GM23338 (cell line): ENCODE data around the gene SPTLC2. TPM values are rescaled to one million over a fixed set of nuclear protein-coding genes. Genes with fewer than 3 reads are reported as not detected.
A peak's percentile ranks its signal among the peaks of the same experiment; 100 is the strongest.

Source experiments
- ATAC-seq: fragments of 200-7000 bp; cut with Tn5 transposase; 3 replicates; pipeline ENCODE4 v1.9.1; 2020
- DNase-seq: peaks from one replicate; pipeline ENCODE4 v3.0.0-alpha.2; 2015; ENCODE audit warnings: low spot score
- H2AFZ ChIP-seq: fragments of 200-600 bp; sonication (generic); 2 replicates; pipeline ENCODE4 v1.8.0; 2016; ENCODE audit warnings: antibody characterized with exemption, mild to moderate bottlenecking, moderate library complexity
- H3F3A ChIP-seq: fragments of 200-600 bp; sonication (generic); replicated peaks from 2 replicates; pipeline ENCODE4 v1.8.0; 2017; ENCODE audit warnings: antibody characterized with exemption, mixed run types, low read depth
- H3K27ac ChIP-seq: fragments of 200-600 bp; sonication (generic); 2 replicates; pipeline ENCODE4 v1.6.1; 2016; ENCODE audit warnings: low read depth
- H3K27me3 ChIP-seq: fragments of 200-600 bp; sonication (generic); 2 replicates; pipeline ENCODE4 v1.8.0; 2016; ENCODE audit warnings: mild to moderate bottlenecking, mixed run types, moderate library complexity; ENCODE audit not compliant: insufficient read depth
- H3K36me3 ChIP-seq: fragments of 200-600 bp; sonication (generic); 2 replicates; pipeline ENCODE4 v1.8.0; 2016; ENCODE audit warnings: mild to moderate bottlenecking; ENCODE audit not compliant: insufficient read depth
- H3K4me1 ChIP-seq: fragments of 200-600 bp; sonication (generic); 2 replicates; pipeline ENCODE4 v1.8.0; 2016; ENCODE audit warnings: mild to moderate bottlenecking, moderate library complexity; ENCODE audit not compliant: insufficient read depth
- H3K4me2 ChIP-seq: fragments of 200-600 bp; sonication (generic); 2 replicates; pipeline ENCODE4 v1.7.1; 2017; ENCODE audit warnings: mixed run types
- H3K4me3 ChIP-seq: fragments of 200-600 bp; sonication (generic); 2 replicates; pipeline ENCODE4 v1.6.1; 2016; ENCODE audit warnings: mixed run types
- H3K79me2 ChIP-seq: fragments of 200-600 bp; sonication (generic); replicated peaks from 2 replicates; pipeline ENCODE4 v1.8.0; 2017; ENCODE audit warnings: mild to moderate bottlenecking; ENCODE audit not compliant: insufficient read depth
- H3K9me2 ChIP-seq: fragments of 200-600 bp; sonication (generic); 2 replicates; pipeline ENCODE4 v1.8.0; 2017; ENCODE audit not compliant: insufficient read depth
- H4K20me1 ChIP-seq: fragments of 200-600 bp; sonication (generic); replicated peaks from 2 replicates; pipeline ENCODE4 v1.8.0; 2017; ENCODE audit warnings: mild to moderate bottlenecking; ENCODE audit not compliant: insufficient read depth
- H3K27ac Mint-ChIP-seq: 2 replicates; pipeline ENCODE4 v1.8.0; 2020; ENCODE audit warnings: inconsistent platforms, mild to moderate bottlenecking, moderate library complexity, mixed read lengths
- H3K27me3 Mint-ChIP-seq: 3 replicates; pipeline ENCODE4 v1.8.0; 2022; ENCODE audit warnings: low read depth, mild to moderate bottlenecking, moderate library complexity, mixed read lengths, inconsistent platforms; ENCODE audit not compliant: insufficient read depth, poor library complexity
- H3K36me3 Mint-ChIP-seq: 3 replicates; pipeline ENCODE4 v1.8.0; 2021; ENCODE audit warnings: low read depth, mild to moderate bottlenecking, inconsistent platforms, moderate library complexity, mixed read lengths
- H3K4me1 Mint-ChIP-seq: 3 replicates; pipeline ENCODE4 v1.8.0; 2020; ENCODE audit warnings: mild to moderate bottlenecking, inconsistent platforms, mixed read lengths
- H3K4me3 Mint-ChIP-seq: 3 replicates; pipeline ENCODE4 v1.8.0; 2021; ENCODE audit warnings: moderate library complexity, mild to moderate bottlenecking, inconsistent platforms, mixed read lengths
- H3K9me3 Mint-ChIP-seq: 3 replicates; pipeline ENCODE4 v1.8.0; 2020; ENCODE audit warnings: moderate library complexity, mild to moderate bottlenecking, inconsistent platforms, mixed read lengths
- CTCF ChIP-seq, 2 experiments: fragments of 200-600 bp in 1 of 2; sonication (generic) in 1 of 2; conservative IDR thresholded peaks; 2 replicates each; pipeline versions ENCODE4 v1.5.1 to v1.6.1; 2016 to 2017; ENCODE audit warnings: antibody characterized with exemption in 2 of 2, low read depth in 2 of 2, mild to moderate bottlenecking in 2 of 2, moderate library complexity in 1 of 2
- ETS1 ChIP-seq: IDR thresholded peaks from 2 replicates; pipeline ENCODE4 v1.6.1; 2016; ENCODE audit warnings: antibody characterized with exemption
- JUNB ChIP-seq: IDR thresholded peaks from one replicate; pipeline ENCODE4 v1.6.1; 2016; ENCODE audit warnings: antibody characterized with exemption; ENCODE audit not compliant: unreplicated experiment
- NANOG ChIP-seq: IDR thresholded peaks from 2 replicates; pipeline ENCODE4 v1.6.1; 2016; ENCODE audit warnings: antibody characterized with exemption, borderline replicate concordance
- REST ChIP-seq: IDR thresholded peaks from one replicate; pipeline ENCODE4 v1.6.1; 2018; ENCODE audit warnings: antibody characterized with exemption; ENCODE audit not compliant: unreplicated experiment
- STAT1 ChIP-seq: IDR thresholded peaks from one replicate; pipeline ENCODE4 v1.6.1; 2016; ENCODE audit warnings: antibody characterized with exemption; ENCODE audit not compliant: unreplicated experiment
- ZNF331 ChIP-seq: fragments of 250-450 bp; sonication (Bioruptor Pico); IDR thresholded peaks from 2 replicates; pipeline ENCODE4 v1.5.0; 2020; ENCODE audit warnings: low read depth, mild to moderate bottlenecking, moderate library complexity
- polyA plus RNA-seq: library from polyadenylated mRNA; unstranded; fragments of >200 nt; fragmentation: Nextera tagmentation; extraction: Ambion mirVana; gene quantifications from 2 replicates; pipeline ENCODE4 v1.2.1, GENCODE V29; 2016
- total RNA-seq: library from RNA; depleted of rRNA; stranded (reverse); fragments of >200 nt; shearing (Covaris generic); gene quantifications from 2 replicates; pipeline ENCODE4 v1.2.3, GENCODE V29; 2014

Gene SPTLC2
- total and polyA plus RNA-seq, 2 experiments from 2014 or later: 22.3 to 38.9 TPM

- no peak for TF ChIP-seq REST
- no peak for TF ChIP-seq ZNF331 (CRISPR knock-in tag)
These were observed 72.7 kb downstream of the SPTLC2 start (continued) for GRCh38 chr14:77543637-77544334.

GRCh38 chr14:77543240-77543551, 73.2 kb downstream of the SPTLC2 start:
- Mint-ChIP-seq H3K4me3 (no peak overlapping the region), H3K4me1 (0 out of 3 replicates have a peak, but pooled peaks cover 6% of the 10 kb centered on the region), H3K27me3 (peaks cover 3% of the 10 kb centered on the region), H3K36me3 (peaks cover 12% of the 10 kb centered on the region; the same call in 2 of the 3 replicates), H3K27ac (no peak overlapping the region), H3K9me3 (no peaks in the 10 kb centered on the region)
- peak overlapping the region; percentile 85 for H3K27ac ChIP-seq
- H3K4me2 ChIP-seq: no peak overlapping the region
- H3K27me3 ChIP-seq: no peaks in the 10 kb centered on the region
- no peaks in the 10 kb centered on the region for H3F3A ChIP-seq
- H3K9me2 ChIP-seq: no peaks in the 10 kb centered on the region
- DNase-seq (no peak), ATAC-seq (no peak)
- no peaks in the 10 kb centered on the region for H4K20me1 ChIP-seq
- H3K79me2 ChIP-seq: no peaks in the 10 kb centered on the region
- H3K4me3 ChIP-seq: no peak overlapping the region
- no peak overlapping the region for H2AFZ ChIP-seq
- H3K36me3 ChIP-seq: no peaks in the 10 kb centered on the region; the same call in 1 of the 2 replicates
- no peaks in the 10 kb centered on the region for H3K4me1 ChIP-seq
- no peak for TF ChIP-seq ZNF331 (CRISPR knock-in tag)
- TF ChIP-seq JUNB: no peak
- no peak for TF ChIP-seq ETS1
- TF ChIP-seq CTCF (conservative IDR thresholded peaks at IDR 0.05; ENCODE audit: low read depth in 2 of 2): no peak
- no peak for TF ChIP-seq NANOG
- TF ChIP-seq STAT1: no peak
